Retinal pigment epithelial cell (primary cell): ENCODE data around the gene VIPR1.

ENCODE experiments used
- DNase-seq: peaks from one replicate; pipeline ENCODE4 v3.0.0-alpha.2; 2010; ENCODE audit warnings: low read depth
- H3K4me3 ChIP-seq: 2 replicates; pipeline ENCODE4 v1.5.1; 2011; ENCODE audit warnings: mild to moderate bottlenecking, low read length, control low read depth, moderate library complexity
- CTCF ChIP-seq: conservative IDR thresholded peaks from 2 replicates; pipeline ENCODE4 v1.5.1; 2011; ENCODE audit warnings: low read depth, low read length, control low read depth, inconsistent platforms

VIPR1 gene

GRCh38 chr3:42473083-42473932 lies 29.1 kb upstream of the VIPR1 start:
- no peak for DNase-seq
- no peak overlapping the region for H3K4me3 ChIP-seq
- no peak for TF ChIP-seq CTCF

GRCh38 chr3:42476225-42477125 lies 26.0 kb upstream of the VIPR1 start:
- peak; percentile 83 for DNase-seq
- no peak for TF ChIP-seq CTCF
- no peak overlapping the region for H3K4me3 ChIP-seq

- no peak for DNase-seq
- H3K4me3 ChIP-seq = no peak overlapping the region
- no peak for TF ChIP-seq CTCF
These were observed 24.7 kb upstream of the VIPR1 start for GRCh38 chr3:42477696-42478095.

- H3K4me3 ChIP-seq = no peak overlapping the region
- no peak for TF ChIP-seq CTCF
- DNase-seq = no peak
These were observed 23.6 kb upstream of the VIPR1 start for GRCh38 chr3:42478830-42479229.

GRCh38 chr3:42486814-42487565 lies 15.5 kb upstream of the VIPR1 start:
- no peak for TF ChIP-seq CTCF
- H3K4me3 ChIP-seq = no peak overlapping the region
- DNase-seq = no peak

GRCh38 chr3:42488687-42489086 lies 13.8 kb upstream of the VIPR1 start:
- TF ChIP-seq CTCF = no peak
- no peak for DNase-seq
- H3K4me3 ChIP-seq = no peak overlapping the region
